ENCODE results near the gene RPRD1A.
"Not testable (repeated sequence)": the region's sequence is repeated elsewhere in the genome, so short reads cannot be mapped to it uniquely, and the experiment has no call there.

Gene RPRD1A

DNA sequence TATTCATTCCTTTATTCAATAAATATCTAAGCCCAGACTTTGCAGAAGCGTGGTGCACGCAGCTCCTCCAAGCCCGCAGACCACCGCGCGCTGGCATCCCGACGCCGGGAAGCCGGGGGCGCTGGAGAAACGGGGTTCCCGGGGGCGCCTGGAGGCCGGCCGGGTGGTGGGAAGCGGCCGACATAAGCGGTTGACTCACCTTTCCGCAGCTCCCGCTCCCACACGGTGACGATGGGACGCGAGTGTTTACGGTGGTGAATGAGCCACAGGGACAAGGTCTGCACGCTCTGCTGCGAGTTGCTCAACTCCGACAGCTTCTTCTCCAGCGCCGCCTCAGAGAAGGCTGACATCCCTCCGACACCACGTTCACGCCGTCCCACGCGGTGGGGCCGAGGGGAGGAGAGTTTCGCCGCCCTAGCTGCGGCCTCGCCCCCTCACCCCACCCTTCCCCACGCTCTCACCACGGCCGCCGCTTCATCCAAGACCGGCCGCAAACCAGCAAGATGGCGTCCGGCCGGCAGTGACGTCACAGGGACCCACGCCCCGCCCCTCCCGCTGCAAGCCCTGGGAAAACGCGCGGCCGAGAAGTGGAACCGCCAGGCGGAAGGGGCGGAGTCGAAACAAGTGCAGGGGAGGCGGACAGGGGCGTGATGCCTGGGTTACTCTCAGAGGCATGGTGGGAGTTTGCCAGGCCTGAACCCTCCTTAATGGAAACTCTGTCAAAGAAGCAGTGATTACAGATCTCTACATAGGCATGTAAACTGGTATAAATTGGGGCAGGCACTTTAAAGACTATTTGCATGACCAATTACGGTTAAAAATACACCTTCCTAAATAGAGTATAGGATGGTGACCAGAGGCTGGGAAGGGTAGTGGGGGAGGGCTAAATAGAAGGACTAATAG, at the start of gene RPRD1A:
Gene RPRD1A, minus strand, starts transcription at position 505 of the 903 bp plus-strand sequence. Its CDS starts 155 bp downstream, at position 350.
- in situ Hi-C loops (cut with HindIII; ENCODE audit: low sequenced_read_pairs), result no loop called here

DNA sequence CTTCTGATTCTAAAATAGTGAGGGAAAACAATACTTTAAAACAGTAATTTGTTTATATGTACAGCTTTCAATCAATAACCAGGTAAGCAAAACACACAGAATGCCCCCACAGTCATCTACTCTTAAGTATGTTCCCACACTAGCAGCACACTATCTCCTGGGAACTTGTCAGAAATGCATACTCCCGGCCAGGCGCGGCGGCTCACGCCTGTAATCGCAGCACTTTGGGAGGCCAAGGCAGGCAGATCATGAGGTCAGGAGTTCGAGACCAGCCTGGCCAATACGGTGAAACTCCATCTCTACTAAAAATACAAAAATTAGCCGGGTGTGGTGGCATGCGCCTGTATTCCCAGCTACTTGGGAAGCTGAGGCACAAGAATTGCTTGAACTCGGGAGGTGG, 49.4 kb upstream of the RPRD1A start:
- in situ Hi-C loops (cut with HindIII; ENCODE audit: low sequenced_read_pairs), result not testable (repeated sequence)

DNA sequence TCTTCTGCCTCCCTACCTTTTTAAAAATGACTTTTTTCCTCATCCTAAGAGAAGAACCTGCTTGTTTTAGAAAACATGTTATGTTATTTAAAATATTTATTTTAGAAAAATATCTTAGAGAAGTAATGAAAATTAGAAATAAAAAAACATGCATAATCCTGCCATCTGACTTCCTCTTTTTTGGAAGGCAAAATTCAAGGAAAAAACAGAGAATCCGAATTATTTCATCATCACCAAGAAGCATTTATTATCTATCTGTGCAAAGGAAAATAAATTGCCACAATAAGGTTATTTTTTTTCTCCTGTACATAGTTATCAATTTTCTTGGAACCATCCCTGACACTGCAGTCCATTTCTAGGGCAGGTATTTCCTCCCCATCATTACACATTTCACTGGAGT, 47.4 kb upstream of the RPRD1A start:
- in situ Hi-C loops (cut with HindIII; ENCODE audit: low sequenced_read_pairs), result no loop called here

DNA sequence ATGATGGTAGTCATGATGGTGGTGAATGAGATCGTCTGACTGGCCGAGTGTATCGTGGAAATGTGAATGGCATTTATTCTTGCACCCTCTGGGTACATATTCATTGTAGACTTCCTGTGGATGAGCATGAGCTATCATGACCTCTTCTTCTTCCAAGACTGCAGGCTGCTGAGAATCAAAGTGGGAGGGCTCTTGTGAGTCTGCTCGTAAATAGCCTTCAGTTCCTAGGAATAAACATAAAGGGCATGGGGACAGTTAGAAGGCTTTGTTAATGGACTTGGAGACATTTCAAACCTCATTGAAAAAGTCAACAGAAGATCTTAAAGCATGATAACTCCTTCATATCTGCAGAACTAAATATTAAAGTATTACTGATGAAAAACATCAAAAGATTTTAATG, 46.9 kb upstream of the RPRD1A start:
- in situ Hi-C loops (cut with HindIII; ENCODE audit: low sequenced_read_pairs), result no loop called here

DNA sequence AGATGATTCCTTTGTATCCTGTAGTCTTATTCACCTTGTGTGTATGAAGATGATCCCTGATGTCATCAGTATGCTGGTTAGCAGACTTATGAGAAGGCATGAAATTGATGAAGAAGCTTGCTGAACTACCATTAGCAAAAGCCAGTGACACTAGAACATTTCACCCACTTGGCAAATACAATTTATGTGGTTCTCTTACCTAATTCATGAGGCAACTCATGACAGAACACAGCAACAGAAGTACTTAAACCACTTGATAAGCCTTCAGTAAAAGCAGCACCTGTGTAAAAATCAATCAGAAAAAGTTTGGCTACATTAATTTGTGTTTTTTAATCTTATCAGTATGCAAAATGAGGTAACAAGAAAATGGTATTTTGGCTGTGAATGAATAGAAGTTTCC, 44.9 kb upstream of the RPRD1A start:
- in situ Hi-C loops (cut with HindIII; ENCODE audit: low sequenced_read_pairs), result no loop called here

DNA sequence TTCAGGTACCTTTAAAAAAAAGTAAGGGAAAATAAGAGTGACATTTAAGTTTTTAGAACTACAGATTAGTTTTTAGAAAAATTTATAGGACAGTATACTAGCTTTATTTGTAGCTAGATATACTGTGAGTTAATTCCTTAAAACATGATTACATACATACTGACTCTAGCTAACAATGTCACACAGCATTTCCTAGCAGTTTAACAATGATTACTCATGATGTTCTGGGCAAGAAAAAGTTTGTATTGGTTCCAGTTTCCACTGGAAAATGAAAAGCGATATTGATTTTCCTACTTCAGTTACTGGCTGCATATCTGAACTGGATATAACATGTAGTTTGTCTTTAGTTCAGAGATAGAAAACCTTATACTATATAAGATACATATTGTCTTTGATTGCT, 42.4 kb upstream of the RPRD1A start:
- in situ Hi-C loops (cut with HindIII; ENCODE audit: low sequenced_read_pairs), result no loop called here

DNA sequence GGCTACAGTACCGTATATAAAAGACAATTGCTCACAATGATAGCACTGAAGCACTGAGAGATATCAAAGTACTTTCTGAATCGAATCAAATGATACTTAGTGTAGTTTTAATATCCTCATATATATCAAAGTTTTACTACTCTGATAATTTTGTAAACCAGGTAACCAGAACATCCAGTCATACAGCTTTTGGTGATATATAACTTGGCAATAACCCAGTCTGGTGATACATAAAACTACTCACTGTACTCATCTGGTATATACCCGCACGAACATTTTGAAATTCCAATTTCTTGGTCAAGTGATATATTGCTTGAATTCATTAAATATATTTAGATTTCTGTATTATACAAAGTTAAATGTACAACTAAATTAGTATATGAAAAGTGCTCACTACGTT, 41.2 kb upstream of the RPRD1A start:
- in situ Hi-C loops (cut with HindIII; ENCODE audit: low sequenced_read_pairs), result no loop called here

DNA sequence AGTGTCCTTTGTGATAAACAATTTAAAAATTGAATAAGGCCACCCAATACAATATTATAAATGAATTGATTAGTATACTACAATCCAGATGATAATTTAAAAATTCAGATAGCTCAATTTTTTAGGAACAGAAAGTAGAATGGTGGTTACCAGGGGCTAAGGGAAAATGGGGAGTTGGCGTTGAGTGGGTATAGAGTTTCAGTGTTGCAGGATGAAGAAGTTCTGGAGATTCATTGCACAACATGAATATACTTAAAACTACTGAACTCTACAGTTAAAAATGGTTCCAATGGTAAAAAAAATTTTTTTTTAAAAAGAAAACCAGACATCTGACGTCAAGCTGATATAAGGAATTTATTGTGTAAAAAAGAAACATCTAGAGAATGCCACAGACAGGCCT, 40.8 kb upstream of the RPRD1A start:
- in situ Hi-C loops (cut with HindIII; ENCODE audit: low sequenced_read_pairs), result no loop called here

GRCh38 chr18:36107477-36107876, 40.1 kb upstream of the RPRD1A start:
- in situ Hi-C loops (cut with HindIII; ENCODE audit: low sequenced_read_pairs), result no loop called here

GRCh38 chr18:36104749-36105148, 37.4 kb upstream of the RPRD1A start:
- in situ Hi-C loops (cut with HindIII; ENCODE audit: low sequenced_read_pairs), result no loop called here

- in situ Hi-C loops (cut with HindIII; ENCODE audit: low sequenced_read_pairs), result no loop called here
Measured at GRCh38 chr18:36101943-36102342, 34.6 kb upstream of the RPRD1A start.

- in situ Hi-C loops (cut with HindIII; ENCODE audit: low sequenced_read_pairs), result loop anchor here (25.0 kb wide), 1 partner anchor 163 kb away; no protein-coding TSS in a partner anchor
Measured at GRCh38 chr18:36099311-36099710, 32.0 kb upstream of the RPRD1A start.

DNA sequence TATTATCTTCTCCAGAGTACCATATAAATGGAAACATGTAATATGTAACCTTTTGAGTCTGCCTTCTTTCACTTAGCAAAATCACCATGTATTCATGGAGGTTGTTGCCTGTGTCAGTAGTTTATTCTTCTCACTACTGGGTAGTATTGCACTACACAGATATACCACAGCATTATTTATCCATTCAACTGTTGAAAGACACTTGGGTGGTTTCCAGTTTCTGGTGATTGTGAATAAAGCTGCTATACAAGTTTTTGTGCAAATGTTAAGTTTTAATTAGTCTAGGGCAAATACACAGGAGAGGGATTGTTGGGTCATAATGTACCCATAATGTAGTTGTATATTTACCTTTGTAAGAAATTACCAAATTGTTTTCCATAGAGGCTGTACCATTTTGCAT, 29.6 kb upstream of the RPRD1A start:
- in situ Hi-C loops (cut with HindIII; ENCODE audit: low sequenced_read_pairs), result loop anchor here (25.0 kb wide), 1 partner anchor 165 kb away; no protein-coding TSS in a partner anchor

DNA sequence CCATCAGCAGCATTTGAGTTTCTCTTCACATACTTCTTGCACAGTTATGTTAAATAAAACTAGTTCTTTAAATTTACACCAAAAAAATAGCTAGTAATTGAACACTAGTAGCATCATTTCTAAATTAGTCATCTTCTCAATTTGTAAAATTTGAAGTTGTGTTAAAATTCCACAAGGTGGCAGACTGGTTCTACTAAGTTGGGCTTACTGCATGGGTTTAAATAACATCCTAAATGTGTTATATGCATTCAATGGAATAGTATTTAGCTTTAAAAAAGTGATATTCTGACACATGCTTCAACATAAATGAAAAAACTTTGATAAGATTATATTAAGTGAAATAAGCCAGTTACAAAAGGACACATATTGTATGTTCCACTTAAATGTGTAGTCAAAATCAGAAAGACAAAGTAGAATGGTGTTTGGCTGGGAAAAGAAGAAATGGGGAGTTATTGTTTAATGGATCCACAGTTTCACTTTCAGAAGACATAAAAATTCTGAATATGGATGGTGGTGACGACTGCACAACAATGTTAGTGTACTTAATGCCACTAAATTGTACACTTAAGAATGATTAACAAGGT, 28.7 kb upstream of the RPRD1A start:
- in situ Hi-C loops (cut with HindIII; ENCODE audit: low sequenced_read_pairs), result loop anchor here (25.0 kb wide), 1 partner anchor 166 kb away; no protein-coding TSS in a partner anchor

DNA sequence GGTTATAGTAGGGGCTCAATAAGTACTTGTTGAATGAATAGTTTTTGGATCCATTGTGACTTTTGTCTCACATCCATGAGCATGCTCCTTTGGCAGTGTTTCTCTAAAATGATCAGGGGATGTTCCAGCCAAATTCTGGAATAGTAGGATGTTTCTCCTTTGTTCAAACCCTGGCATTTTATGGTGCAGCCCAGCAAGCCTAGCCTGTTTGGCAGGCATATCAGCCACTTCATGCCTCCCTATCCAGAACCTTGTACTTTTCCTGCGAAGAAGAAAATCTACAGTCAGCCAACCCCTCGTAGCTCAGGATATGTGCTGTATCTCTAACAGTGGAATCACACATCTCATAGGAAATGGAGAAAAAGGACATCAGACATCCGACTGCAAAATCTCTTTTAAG, 27.1 kb upstream of the RPRD1A start:
- in situ Hi-C loops (cut with HindIII; ENCODE audit: low sequenced_read_pairs), result loop anchor here (25.0 kb wide), 1 partner anchor 168 kb away; no protein-coding TSS in a partner anchor

- in situ Hi-C loops (cut with HindIII; ENCODE audit: low sequenced_read_pairs), result loop anchor here (25.0 kb wide), 1 partner anchor 170 kb away; no protein-coding TSS in a partner anchor
Measured at GRCh38 chr18:36092116-36092515, 24.8 kb upstream of the RPRD1A start.

DNA sequence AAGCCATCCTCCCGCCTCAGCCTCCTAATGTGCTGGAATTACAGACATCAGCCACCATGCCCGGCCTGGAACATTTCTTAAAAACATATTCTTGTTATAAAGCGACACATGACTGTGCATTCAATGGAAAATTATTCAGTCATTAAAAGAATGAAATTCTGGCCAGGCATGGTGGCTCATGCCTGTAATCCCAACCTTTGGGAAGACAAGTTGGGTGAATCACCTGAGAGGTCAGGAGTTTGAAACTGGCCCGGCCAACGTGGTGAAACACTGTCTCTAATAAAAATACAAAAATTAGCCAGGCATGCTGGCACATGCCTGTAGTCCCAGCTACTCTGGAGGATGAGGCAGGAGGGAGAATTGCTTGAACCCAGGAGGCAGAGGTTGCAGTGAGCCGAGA, 21.6 kb upstream of the RPRD1A start:
- in situ Hi-C loops (cut with HindIII; ENCODE audit: low sequenced_read_pairs), result loop anchor here (25.0 kb wide), 1 partner anchor 173 kb away; no protein-coding TSS in a partner anchor

DNA sequence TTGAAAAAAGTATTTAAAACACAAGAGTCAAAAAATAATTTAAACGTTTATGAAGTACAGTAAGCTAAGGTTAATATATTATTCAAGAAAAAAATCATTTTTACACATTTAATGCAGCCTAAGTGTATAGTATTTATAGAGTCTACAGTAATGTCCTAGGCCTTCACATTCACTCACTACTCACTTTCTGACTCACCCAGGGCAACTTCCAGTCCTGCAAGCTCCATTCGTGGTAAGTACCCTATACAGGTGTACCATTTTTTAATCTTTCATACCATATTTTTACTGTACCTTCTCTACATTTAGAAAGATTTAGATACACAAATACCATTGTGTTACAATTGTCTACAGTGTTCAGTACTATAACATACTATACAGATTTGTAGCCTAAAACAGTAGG, 20.9 kb upstream of the RPRD1A start:
- in situ Hi-C loops (cut with HindIII; ENCODE audit: low sequenced_read_pairs), result loop anchor here (25.0 kb wide), 1 partner anchor 174 kb away; no protein-coding TSS in a partner anchor

GRCh38 chr18:36086186-36086585, 18.8 kb upstream of the RPRD1A start:
- in situ Hi-C loops (cut with HindIII; ENCODE audit: low sequenced_read_pairs), result loop anchor here (25.0 kb wide), 1 partner anchor 176 kb away; no protein-coding TSS in a partner anchor

- in situ Hi-C loops (cut with HindIII; ENCODE audit: low sequenced_read_pairs), result loop anchor here (25.0 kb wide), 1 partner anchor 177 kb away; no protein-coding TSS in a partner anchor
Measured at GRCh38 chr18:36085195-36085594, 17.8 kb upstream of the RPRD1A start.

DNA sequence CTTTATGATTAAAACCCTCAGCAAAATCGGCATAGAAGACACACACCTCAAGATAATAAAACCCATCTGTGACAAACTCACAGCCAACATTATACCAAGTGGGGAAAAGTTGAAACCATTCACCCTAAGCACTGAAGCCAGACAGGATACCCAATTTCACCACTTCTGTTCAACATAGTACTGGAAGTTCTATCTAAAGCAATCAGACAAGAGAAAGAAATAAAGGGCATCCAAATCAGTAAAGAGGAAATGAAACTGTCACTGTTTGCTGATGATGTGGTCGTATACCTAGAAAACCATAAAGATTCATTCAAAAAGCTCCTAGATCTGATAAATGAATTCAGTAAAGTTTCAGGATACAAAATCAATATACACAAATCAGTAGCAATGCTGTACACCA, 16.4 kb upstream of the RPRD1A start:
- in situ Hi-C loops (cut with HindIII; ENCODE audit: low sequenced_read_pairs), result loop anchor here (25.0 kb wide), 1 partner anchor 179 kb away; no protein-coding TSS in a partner anchor
